Lower leg skin (tissue), 3 donors: ENCODE measurements around the gene ARMH2.

Experiments used
- CTCF ChIP-seq, 3 donors: fragments of 450-650 bp; IDR thresholded peaks; one replicate each; pipeline ENCODE4 v1.5.1; 2016; ENCODE audit warnings: antibody characterized with exemption in 3 of 3, mild to moderate bottlenecking in 3 of 3, moderate library complexity in 2 of 3
- POLR2A ChIP-seq, 2 donors: fragments of 450-650 bp; IDR thresholded peaks; one replicate each; pipeline ENCODE4 v1.6.1; 2016 to 2017; ENCODE audit warnings: antibody characterized with exemption in 2 of 2, mild to moderate bottlenecking in 1 of 2, moderate library complexity in 1 of 2

- TF ChIP-seq POLR2A (IDR thresholded peaks at IDR 0.05) = no peak
- TF ChIP-seq CTCF (IDR thresholded peaks at IDR 0.05) = no peak
Measured at GRCh38 chr6:24779416-24780016, 19.2 kb downstream of the ARMH2 start.
